Measurements from ENCODE around the gene SMG6. TPM values are rescaled to one million over a fixed set of nuclear protein-coding genes. Genes with fewer than 3 reads are reported as not detected.
"Not testable (repeated sequence)": the region's sequence is repeated elsewhere in the genome, so short reads cannot be mapped to it uniquely, and the experiment has no call there.

Gene SMG6
- total and polyA plus RNA-seq, 11 donors: 12.2 to 38.6 (median 22.1) TPM

- Histone ChIP-seq H3K36me3 (peaks cover 0 to 34% (median 7%) of the 10 kb centered on the region in 9 donors), H3K9me3 (no peaks in the 10 kb centered on the region), H3K4me3 (no peak overlapping the region), H3K4me1 (peaks cover 0 to 12% (median 10%) of the 10 kb centered on the region in 12 donors), H3K27ac (no peak overlapping the region), H3K27me3 (no peaks in the 10 kb centered on the region)
- intact Hi-C loops (cut with DNase I): no loop called here
- 91 to 97% (median 96%) methylated on average over 3 of the region's 3 CpGs for WGBS, 4 donors
- DNase-seq: no peak
- no peak for ATAC-seq
- TF ChIP-seq POLR2A (IDR thresholded peaks at IDR 0.05): no peak
- no peak for TF ChIP-seq CTCF (IDR thresholded peaks at IDR 0.05)
Observed at GRCh38 chr17:2143332-2143731, 160.3 kb downstream of the SMG6 start.

- H3K9me3 ChIP-seq; ATAC-seq; H3K27ac ChIP-seq; H3K27me3 ChIP-seq; intact Hi-C loops (cut with DNase I); H3K4me3 ChIP-seq; DNase-seq: not testable (repeated sequence)
- Histone ChIP-seq H3K4me1 (peaks cover 0 to 18% (median 15%) of the 10 kb centered on the region in 12 donors), H3K36me3 (peaks cover 0 to 28% (median under 1%) of the 10 kb centered on the region in 9 donors)
- 94 to 99% (median 96%) methylated on average over 8 of the region's 8 CpGs for WGBS, 4 donors
Observed at GRCh38 chr17:2142682-2143081, 160.9 kb downstream of the SMG6 start.

GRCh38 chr17:2140683-2141082, 162.9 kb downstream of the SMG6 start:
- intact Hi-C loops (cut with DNase I): no loop called here
- H3K27me3 ChIP-seq: no peaks in the 10 kb centered on the region
- no peak for TF ChIP-seq POLR2A (IDR thresholded peaks at IDR 0.05)
- no peak for TF ChIP-seq CTCF (IDR thresholded peaks at IDR 0.05)
- H3K9me3 ChIP-seq: no peaks in the 10 kb centered on the region
- H3K4me1 ChIP-seq: peaks cover 0 to 32% (median 15%) of the 10 kb centered on the region in 12 donors
- DNase-seq (no peak), ATAC-seq (no peak)
- H3K4me3 ChIP-seq: no peak overlapping the region
- peaks cover 0 to 27% (median 0%) of the 10 kb centered on the region in 9 donors for H3K36me3 ChIP-seq
- H3K27ac ChIP-seq: no peak overlapping the region

GRCh38 chr17:2138761-2139160, 164.8 kb downstream of the SMG6 start:
- WGBS, 4 donors: 34 to 38% (median 36%) methylated on average over 2 of the region's 2 CpGs
- TF ChIP-seq CTCF (IDR thresholded peaks at IDR 0.05) (no peak), POLR2A (IDR thresholded peaks at IDR 0.05) (no peak)
- peak in 2 of 5 donors; percentile 42 to 45 for DNase-seq

GRCh38 chr17:2138318-2138717, 165.3 kb downstream of the SMG6 start:
- Histone ChIP-seq H3K4me1 (peaks cover 0 to 32% (median 15%) of the 10 kb centered on the region in 12 donors), H3K27ac (peak overlapping the region in 6 of 12 donors; percentile 25 to 49 (median 38)), H3K36me3 (peaks cover 0 to 7% (median 0%) of the 10 kb centered on the region in 9 donors), H3K9me3 (no peaks in the 10 kb centered on the region), H3K27me3 (no peaks in the 10 kb centered on the region), H3K4me3 (no peak overlapping the region)
- DNase-seq: peak in 1 of 5 donors; percentile 16
- intact Hi-C loops (cut with DNase I): no loop called here
- WGBS, 4 donors: 19 to 46% (median 25%) methylated on average over 1 of the region's 1 CpG
- TF ChIP-seq POLR2A (IDR thresholded peaks at IDR 0.05) (no peak), CTCF (IDR thresholded peaks at IDR 0.05) (no peak)
- ATAC-seq: peak; percentile 40 to 69 (median 68)

More at GRCh38 chr17:2138761-2139160, 164.8 kb downstream of the SMG6 start:
- Histone ChIP-seq H3K36me3 (peaks cover 0 to 11% (median 0%) of the 10 kb centered on the region in 9 donors), H3K9me3 (no peaks in the 10 kb centered on the region), H3K4me3 (no peak overlapping the region), H3K27ac (peak overlapping the region in 6 of 12 donors; percentile 25 to 49 (median 38)), H3K4me1 (peaks cover 0 to 32% (median 15%) of the 10 kb centered on the region in 12 donors), H3K27me3 (no peaks in the 10 kb centered on the region)
- peak; percentile 10 to 74 (median 62) for ATAC-seq
- intact Hi-C loops (cut with DNase I): no loop called here

All from heart left ventricle (tissue), 16 donors.